Vagina (tissue), 2 donors: ENCODE results near the gene CCDC57.

Experiments used
- POLR2A ChIP-seq, 2 donors: fragments of 450-650 bp; IDR thresholded peaks; one replicate each; pipeline ENCODE4 v1.6.1; 2017; ENCODE audit warnings: antibody characterized with exemption in 2 of 2, mild to moderate bottlenecking in 2 of 2, moderate library complexity in 2 of 2
- POLR2AphosphoS5 ChIP-seq, 2 donors: sonication (generic); formaldehyde crosslinking; IDR thresholded peaks; one replicate each; pipeline ENCODE4 v1.9.0; 2017; ENCODE audit warnings: antibody characterized with exemption in 2 of 2, mild to moderate bottlenecking in 2 of 2, low read depth in 1 of 2; ENCODE audit not compliant: insufficient read depth in 1 of 2

DNA sequence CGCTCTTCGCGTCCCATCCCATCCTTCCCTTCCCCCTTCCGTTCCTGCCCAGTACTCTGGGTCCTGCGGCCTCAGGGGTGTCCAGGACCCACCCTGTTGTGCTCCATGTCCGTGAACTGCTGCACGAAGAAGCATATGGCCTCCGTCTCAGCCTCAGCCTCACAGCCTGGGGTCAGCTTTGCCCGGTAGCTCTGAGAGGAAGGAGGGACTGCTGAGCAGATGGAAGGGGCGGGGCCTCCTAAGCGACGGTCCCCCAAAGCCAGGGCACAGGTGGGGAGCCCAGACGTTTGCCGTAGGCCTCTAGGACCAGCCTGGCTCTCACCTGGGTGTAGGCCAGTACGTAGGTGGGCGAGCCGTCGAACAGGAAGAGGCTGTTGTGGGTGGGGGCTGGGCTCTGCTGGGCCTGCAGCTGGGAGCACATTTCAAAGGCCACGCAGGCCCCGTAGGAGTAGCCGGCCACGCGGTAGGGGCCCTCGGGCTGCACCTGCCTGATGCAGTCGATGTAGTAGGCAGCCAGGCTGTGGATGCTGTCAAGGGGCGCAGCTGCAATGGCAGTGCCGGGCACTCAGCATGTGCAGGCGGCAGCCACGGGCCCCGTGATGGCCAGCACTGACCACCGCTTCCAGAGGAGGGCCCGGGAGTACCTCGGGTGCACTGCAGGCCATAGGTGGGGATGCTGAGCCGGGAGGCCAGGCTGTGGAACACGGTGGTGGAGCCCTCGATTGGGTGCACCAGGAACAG lies 132.4 kb downstream of the CCDC57 start:
- TF ChIP-seq POLR2AphosphoS5 (IDR thresholded peaks at IDR 0.05; ENCODE audit: insufficient read depth in 1 of 2, low read depth in 1 of 2) (no peak), POLR2A (IDR thresholded peaks at IDR 0.05) (no peak)
